ENCODE measurements around the gene BANP.
"Not testable (repeated sequence)": the region's sequence is repeated elsewhere in the genome, so short reads cannot be mapped to it uniquely, and the experiment has no call there.

The BANP gene

GRCh38 chr16:88014252-88014781 lies 63.1 kb downstream of the BANP start:
- no peak for TF ChIP-seq SPI1 (IDR thresholded peaks at IDR 0.05; ENCODE audit: low read depth, low read length)
- TF ChIP-seq PAX5 (IDR thresholded peaks at IDR 0.05; ENCODE audit: insufficient read depth, low read length, severe bottlenecking), result no peak
- TF ChIP-seq TAF1 (IDR thresholded peaks at IDR 0.05; ENCODE audit: low read depth, low read length), result no peak
- no peak for TF ChIP-seq POLR2A (IDR thresholded peaks at IDR 0.05; ENCODE audit: low read depth, low read length)
- TF ChIP-seq POU2F2 (IDR thresholded peaks at IDR 0.05; ENCODE audit: low read depth, low read length), result no peak
- TF ChIP-seq POLR2AphosphoS5 (IDR thresholded peaks at IDR 0.05; ENCODE audit: low read depth, low read length), result no peak
- FAIRE-seq, result no peak
- no peak for DNase-seq (ENCODE audit: insufficient read length, low spot score)

DNA sequence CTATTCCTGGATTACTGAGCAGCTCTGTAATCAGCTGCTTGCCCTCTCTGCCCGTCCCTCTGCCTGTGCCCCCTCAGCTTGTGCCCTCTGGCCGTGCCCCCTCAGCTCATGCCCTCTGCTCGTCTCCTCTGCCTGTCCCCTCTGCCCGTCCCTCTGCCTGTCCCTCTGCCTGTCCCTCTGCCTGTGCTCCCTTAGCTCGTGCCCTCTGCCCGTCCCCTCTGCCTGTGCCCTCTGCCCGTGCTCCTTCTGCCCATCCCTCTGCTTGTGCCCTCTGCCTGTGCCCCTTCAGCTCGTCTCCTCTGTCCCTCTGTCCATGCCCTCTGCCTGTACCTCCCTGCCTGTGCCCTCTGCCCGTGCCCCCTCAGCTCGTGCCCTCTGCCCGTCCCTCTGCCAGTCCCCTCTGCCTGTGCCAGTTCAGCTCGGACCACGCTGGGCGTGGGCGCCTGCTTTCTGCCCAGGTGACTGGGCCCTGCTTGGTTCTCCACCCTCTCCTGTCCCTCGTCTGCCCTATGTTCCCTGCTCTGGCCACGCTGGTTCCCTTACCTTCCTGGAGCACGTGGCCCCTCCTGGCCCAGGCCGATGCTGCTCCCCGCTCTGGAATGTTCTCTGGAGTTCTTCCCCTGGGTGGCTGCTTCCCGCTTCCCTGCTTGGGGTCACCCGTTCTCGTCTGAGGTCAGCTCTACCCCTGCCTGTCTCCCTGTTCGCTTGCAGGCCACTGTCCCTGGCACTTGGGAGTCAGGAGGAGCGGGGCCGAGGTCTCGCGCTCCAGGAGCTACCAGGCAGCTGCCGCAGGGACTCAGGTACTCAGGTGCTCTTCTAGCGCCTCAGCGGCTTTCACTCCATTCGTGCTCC lies 63.9 kb downstream of the BANP start:
- FAIRE-seq (no peak), DNase-seq (ENCODE audit: insufficient read length, low spot score) (no peak)
- no peak for TF ChIP-seq TAF1 (IDR thresholded peaks at IDR 0.05; ENCODE audit: low read depth, low read length)
- TF ChIP-seq POU2F2 (IDR thresholded peaks at IDR 0.05; ENCODE audit: low read depth, low read length), result no peak
- TF ChIP-seq PAX5 (IDR thresholded peaks at IDR 0.05; ENCODE audit: insufficient read depth, low read length, severe bottlenecking), result no peak
- TF ChIP-seq POLR2A (IDR thresholded peaks at IDR 0.05; ENCODE audit: low read depth, low read length), result no peak
- TF ChIP-seq SPI1 (IDR thresholded peaks at IDR 0.05; ENCODE audit: low read depth, low read length), result no peak
- no peak for TF ChIP-seq POLR2AphosphoS5 (IDR thresholded peaks at IDR 0.05; ENCODE audit: low read depth, low read length)

GRCh38 chr16:88015806-88016140 lies 64.5 kb downstream of the BANP start:
- DNase-seq (ENCODE audit: insufficient read length, low spot score) (no peak), FAIRE-seq (no peak)
- no peak for TF ChIP-seq POU2F2 (IDR thresholded peaks at IDR 0.05; ENCODE audit: low read depth, low read length)
- no peak for TF ChIP-seq TAF1 (IDR thresholded peaks at IDR 0.05; ENCODE audit: low read depth, low read length)
- TF ChIP-seq POLR2AphosphoS5 (IDR thresholded peaks at IDR 0.05; ENCODE audit: low read depth, low read length), result no peak
- no peak for TF ChIP-seq SPI1 (IDR thresholded peaks at IDR 0.05; ENCODE audit: low read depth, low read length)
- TF ChIP-seq PAX5 (IDR thresholded peaks at IDR 0.05; ENCODE audit: insufficient read depth, low read length, severe bottlenecking), result no peak
- no peak for TF ChIP-seq POLR2A (IDR thresholded peaks at IDR 0.05; ENCODE audit: low read depth, low read length)

DNA sequence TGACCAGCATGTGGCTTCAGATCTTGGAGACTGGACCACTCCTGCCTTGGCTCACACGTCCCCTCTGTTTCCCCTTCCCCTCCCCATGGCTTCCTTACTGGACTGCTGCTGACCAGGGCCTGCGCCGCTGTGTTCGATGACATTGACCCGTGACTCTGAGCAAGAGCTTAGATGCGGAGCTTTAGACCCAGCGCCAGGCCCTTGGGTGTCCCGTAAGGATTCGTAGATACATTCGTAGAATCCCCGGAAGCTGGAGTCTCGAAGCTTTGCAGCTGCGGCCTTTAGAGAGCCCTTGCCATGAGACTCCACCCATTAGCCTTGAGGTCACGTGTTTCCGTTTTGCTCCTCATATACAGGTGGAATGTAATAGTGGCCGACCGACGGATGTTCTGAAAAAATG lies 65.2 kb downstream of the BANP start:
- DNase-seq (ENCODE audit: insufficient read length, low spot score); FAIRE-seq: not testable (repeated sequence)

DNA sequence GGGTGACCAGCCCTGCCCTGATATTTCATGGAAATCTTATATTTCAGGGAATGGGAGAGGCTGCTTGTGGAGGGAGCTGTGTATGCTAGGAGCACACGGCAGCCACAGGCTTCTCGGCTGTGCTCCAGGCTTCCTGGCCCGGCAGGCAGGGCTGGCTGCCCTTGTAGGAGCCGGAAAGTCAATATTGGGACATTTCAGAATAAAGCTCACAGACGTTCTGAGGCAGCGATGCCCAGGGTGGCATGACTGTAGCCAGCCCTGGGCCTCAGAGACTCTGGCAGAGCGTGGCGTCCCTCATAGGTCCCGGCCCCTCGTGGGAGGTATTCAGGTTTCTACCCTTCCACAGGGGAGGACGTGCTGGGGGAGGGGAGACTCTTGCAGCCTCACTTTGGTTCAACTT lies 65.7 kb downstream of the BANP start:
- no peak for FAIRE-seq
- no peak for TF ChIP-seq POU2F2 (IDR thresholded peaks at IDR 0.05; ENCODE audit: low read depth, low read length)
- TF ChIP-seq PAX5 (IDR thresholded peaks at IDR 0.05; ENCODE audit: insufficient read depth, low read length, severe bottlenecking), result no peak
- TF ChIP-seq SPI1 (IDR thresholded peaks at IDR 0.05; ENCODE audit: low read depth, low read length), result no peak
- no peak for TF ChIP-seq POLR2AphosphoS5 (IDR thresholded peaks at IDR 0.05; ENCODE audit: low read depth, low read length)
- TF ChIP-seq TAF1 (IDR thresholded peaks at IDR 0.05; ENCODE audit: low read depth, low read length), result no peak

GRCh38 chr16:88017587-88018101 lies 66.4 kb downstream of the BANP start:
- FAIRE-seq (no peak), DNase-seq (ENCODE audit: insufficient read length, low spot score) (no peak)
- TF ChIP-seq POU2F2 (IDR thresholded peaks at IDR 0.05; ENCODE audit: low read depth, low read length) (no peak), POLR2AphosphoS5 (IDR thresholded peaks at IDR 0.05; ENCODE audit: low read depth, low read length) (no peak), TAF1 (IDR thresholded peaks at IDR 0.05; ENCODE audit: low read depth, low read length) (no peak), SPI1 (IDR thresholded peaks at IDR 0.05; ENCODE audit: low read depth, low read length) (no peak), POLR2A (IDR thresholded peaks at IDR 0.05; ENCODE audit: low read depth, low read length) (no peak), PAX5 (IDR thresholded peaks at IDR 0.05; ENCODE audit: insufficient read depth, low read length, severe bottlenecking) (no peak)

More for the DNA sequence above, 65.7 kb downstream of the BANP start:
- DNase-seq (ENCODE audit: insufficient read length, low spot score), result no peak

GRCh38 chr16:88018382-88018781 lies 67.1 kb downstream of the BANP start:
- FAIRE-seq; DNase-seq (ENCODE audit: insufficient read length, low spot score): not testable (repeated sequence)

GRCh38 chr16:88019041-88019820 lies 68.0 kb downstream of the BANP start:
- FAIRE-seq; DNase-seq (ENCODE audit: insufficient read length, low spot score): not testable (repeated sequence)

DNA sequence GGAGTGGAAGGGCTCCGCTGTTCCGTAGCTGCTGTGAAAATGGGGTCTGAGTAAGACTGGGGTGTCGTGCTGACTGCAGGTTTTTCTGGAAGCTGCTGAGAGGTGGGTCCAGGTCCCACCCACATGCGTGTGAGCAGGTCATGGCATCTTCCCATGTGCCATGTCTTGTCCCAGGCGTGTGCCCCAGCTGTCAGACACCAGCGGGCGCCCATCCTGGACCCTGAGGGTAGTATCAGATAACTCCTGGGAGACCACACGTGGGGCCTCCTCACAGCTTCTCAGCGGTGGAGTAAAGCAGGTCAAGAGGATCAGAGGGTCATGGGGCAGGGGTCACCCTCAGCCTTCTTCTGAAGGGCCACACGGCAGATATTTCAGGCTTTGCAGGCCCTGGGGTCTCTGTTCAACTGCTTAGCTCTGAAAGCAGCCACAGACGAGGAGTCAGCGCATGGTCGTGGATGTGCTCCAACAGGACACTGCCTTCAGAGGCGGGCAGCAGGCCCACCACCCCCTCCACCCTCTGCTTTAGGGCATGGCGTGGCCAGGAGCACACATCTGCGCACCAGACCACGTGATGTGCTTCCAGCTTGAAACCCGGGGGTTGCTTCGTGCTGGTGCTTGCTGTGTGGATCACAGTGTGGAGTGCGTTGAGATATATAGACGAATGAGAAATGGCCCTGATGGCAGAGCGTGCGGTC lies 68.7 kb downstream of the BANP start:
- TF ChIP-seq POLR2AphosphoS5 (IDR thresholded peaks at IDR 0.05; ENCODE audit: low read depth, low read length) (no peak), TAF1 (IDR thresholded peaks at IDR 0.05; ENCODE audit: low read depth, low read length) (no peak)
- DNase-seq (ENCODE audit: insufficient read length, low spot score) (no peak), FAIRE-seq (no peak)

DNA sequence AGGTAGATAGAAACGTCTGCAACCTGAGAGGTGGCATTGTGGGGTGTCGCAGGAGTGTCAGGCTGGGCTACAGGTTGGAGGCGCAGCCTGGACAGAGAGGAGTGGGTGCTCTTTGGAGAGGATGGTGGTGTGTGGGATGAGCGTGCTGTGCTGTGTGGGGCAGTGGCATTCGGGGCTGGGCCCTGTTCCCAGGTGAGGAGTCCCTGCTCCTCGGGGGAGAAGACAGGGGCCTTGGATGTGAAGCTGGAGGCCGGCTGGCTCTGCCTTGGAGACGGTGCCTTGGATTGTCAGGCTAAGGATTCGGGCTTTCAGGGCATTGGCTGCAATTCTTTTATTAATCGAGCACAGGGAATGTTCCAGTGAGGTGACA lies 69.3 kb downstream of the BANP start:
- DNase-seq (ENCODE audit: insufficient read length, low spot score) (no peak), FAIRE-seq (no peak)
- TF ChIP-seq POLR2A (IDR thresholded peaks at IDR 0.05; ENCODE audit: low read depth, low read length) (no peak), SPI1 (IDR thresholded peaks at IDR 0.05; ENCODE audit: low read depth, low read length) (no peak), POLR2AphosphoS5 (IDR thresholded peaks at IDR 0.05; ENCODE audit: low read depth, low read length) (no peak), TAF1 (IDR thresholded peaks at IDR 0.05; ENCODE audit: low read depth, low read length) (no peak), POU2F2 (IDR thresholded peaks at IDR 0.05; ENCODE audit: low read depth, low read length) (no peak), PAX5 (IDR thresholded peaks at IDR 0.05; ENCODE audit: insufficient read depth, low read length, severe bottlenecking) (no peak)

DNA sequence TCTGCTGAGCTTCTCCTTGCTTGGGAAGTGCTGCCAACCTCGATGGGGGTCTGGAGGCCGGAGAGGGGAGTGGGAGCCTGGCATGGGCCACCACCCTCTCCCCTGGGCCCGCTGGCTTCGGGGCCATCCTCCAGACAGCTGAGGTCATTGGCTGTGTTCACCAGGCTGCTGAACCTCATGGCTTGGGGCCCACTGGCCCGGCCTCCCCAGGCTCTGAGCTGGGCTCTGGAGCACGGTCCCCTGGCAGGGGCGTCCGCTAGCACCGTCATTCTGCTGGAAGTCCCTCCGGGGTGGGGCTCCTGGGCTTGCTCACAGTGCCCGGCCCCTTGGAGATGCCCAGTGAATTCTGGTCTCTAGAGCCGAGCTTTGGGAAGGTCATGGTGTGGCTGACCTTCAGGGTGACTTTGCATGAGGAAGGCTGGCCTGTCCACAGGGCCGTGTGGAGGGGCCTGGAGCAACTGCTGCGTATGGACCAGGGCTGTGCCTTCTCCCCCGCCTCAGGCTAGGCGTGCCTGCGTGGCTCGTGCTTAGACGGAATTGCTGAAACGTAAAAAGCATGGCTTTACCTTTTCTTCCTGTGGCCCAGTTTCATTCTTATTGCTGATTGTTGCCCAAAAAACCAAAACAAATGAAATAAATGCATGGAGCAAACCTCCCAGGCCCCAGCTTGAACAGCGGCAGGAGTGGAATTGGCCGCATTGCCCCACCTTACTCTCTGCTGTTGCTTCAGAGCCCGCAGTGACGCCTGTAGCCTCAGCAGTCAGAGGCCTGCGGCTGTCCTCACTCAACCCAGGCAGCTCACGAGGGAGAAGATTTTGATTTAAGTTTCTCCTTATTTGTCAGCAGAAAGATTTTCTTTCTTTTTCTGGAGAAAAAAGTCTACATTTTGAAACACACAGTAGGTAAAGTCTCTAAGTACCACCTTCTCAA lies 70.1 kb downstream of the BANP start:
- FAIRE-seq; DNase-seq (ENCODE audit: insufficient read length, low spot score): not testable (repeated sequence)
